ENCODE data around the gene EPHB1.

DNA sequence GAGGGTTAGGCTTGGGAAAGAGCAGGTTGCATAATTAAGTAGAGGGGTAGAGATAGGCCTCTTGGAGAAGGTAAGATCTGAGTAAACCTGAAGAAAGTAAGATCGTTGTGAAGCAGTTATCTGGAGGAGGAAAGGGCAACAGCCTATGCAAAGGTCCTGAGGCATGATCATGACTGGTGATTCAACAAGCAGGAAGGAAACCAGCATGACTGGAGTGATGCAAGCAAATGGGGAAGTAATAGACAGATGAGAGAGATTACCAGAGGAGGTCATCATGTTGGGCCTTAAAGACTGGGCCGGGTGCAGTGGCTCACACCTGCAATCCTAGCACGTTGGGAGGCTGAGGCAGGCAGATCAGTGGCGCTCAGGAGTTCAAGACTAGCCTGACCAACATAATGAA, 360.2 kb downstream of the EPHB1 start:
- TF ChIP-seq, protein P1, sequence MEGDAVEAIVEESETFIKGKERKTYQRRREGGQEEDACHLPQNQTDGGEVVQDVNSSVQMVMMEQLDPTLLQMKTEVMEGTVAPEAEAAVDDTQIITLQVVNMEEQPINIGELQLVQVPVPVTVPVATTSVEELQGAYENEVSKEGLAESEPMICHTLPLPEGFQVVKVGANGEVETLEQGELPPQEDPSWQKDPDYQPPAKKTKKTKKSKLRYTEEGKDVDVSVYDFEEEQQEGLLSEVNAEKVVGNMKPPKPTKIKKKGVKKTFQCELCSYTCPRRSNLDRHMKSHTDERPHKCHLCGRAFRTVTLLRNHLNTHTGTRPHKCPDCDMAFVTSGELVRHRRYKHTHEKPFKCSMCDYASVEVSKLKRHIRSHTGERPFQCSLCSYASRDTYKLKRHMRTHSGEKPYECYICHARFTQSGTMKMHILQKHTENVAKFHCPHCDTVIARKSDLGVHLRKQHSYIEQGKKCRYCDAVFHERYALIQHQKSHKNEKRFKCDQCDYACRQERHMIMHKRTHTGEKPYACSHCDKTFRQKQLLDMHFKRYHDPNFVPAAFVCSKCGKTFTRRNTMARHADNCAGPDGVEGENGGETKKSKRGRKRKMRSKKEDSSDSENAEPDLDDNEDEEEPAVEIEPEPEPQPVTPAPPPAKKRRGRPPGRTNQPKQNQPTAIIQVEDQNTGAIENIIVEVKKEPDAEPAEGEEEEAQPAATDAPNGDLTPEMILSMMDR (IDR thresholded peaks at IDR 0.05; ENCODE audit: extremely low read depth in 1 of 2, insufficient read depth in 1 of 2, low read depth in 1 of 2, low read length in 2 of 2), result no peak
- TF ChIP-seq POLR2A (IDR thresholded peaks at IDR 0.05; ENCODE audit: low read depth, low read length), result no peak
- TF ChIP-seq POLR2AphosphoS5 (IDR thresholded peaks at IDR 0.05; ENCODE audit: insufficient read depth, low read depth, low read length), result no peak
- TF ChIP-seq MAX (IDR thresholded peaks at IDR 0.05; ENCODE audit: insufficient read depth, insufficient read length), result no peak
- TF ChIP-seq EZH2 (IDR thresholded peaks at IDR 0.05; ENCODE audit: borderline replicate concordance, low read depth, low read length, severe bottlenecking), result no peak
